Activated naive CD8-positive, alpha-beta T cell treated with anti-CD3 and anti-CD28 coated beads, Interleukin-2, amount 50 U/mL, for 24 hours (primary cell): ENCODE measurements around the gene PBXIP1.
"Not testable (repeated sequence)": the region's sequence is repeated elsewhere in the genome, so short reads cannot be mapped to it uniquely, and the experiment has no call there.

Source experiments
- ATAC-seq: fragments of 150-1000 bp; cut with Tn5 transposase; one replicate; pipeline ENCODE4 v1.10.0; 2021
- DNase-seq: peaks from one replicate; pipeline ENCODE4 v3.0.0; 2021
- H3K27ac Mint-ChIP-seq: one replicate; pipeline ENCODE4 v1.8.0; 2021; ENCODE audit warnings: mild to moderate bottlenecking, mixed read lengths
- H3K27me3 Mint-ChIP-seq: one replicate; pipeline ENCODE4 v1.8.0; 2021; ENCODE audit warnings: mixed read lengths
- H3K36me3 Mint-ChIP-seq: one replicate; pipeline ENCODE4 v1.8.0; 2021; ENCODE audit warnings: low read depth, mixed read lengths
- H3K4me1 Mint-ChIP-seq: one replicate; pipeline ENCODE4 v1.8.0; 2021; ENCODE audit warnings: mixed read lengths
- H3K4me3 Mint-ChIP-seq: one replicate; pipeline ENCODE4 v1.8.0; 2021; ENCODE audit warnings: mild to moderate bottlenecking, moderate library complexity, mixed read lengths
- H3K9me3 Mint-ChIP-seq: one replicate; pipeline ENCODE4 v1.8.0; 2021; ENCODE audit warnings: mixed read lengths

The PBXIP1 gene

GRCh38 chr1:154987326-154987725 lies 31.4 kb upstream of the PBXIP1 start:
- peaks cover 21% of the 10 kb centered on the region for H3K4me1 Mint-ChIP-seq
- ATAC-seq (no peak), DNase-seq (no peak)
- no peak overlapping the region for H3K4me3 Mint-ChIP-seq
- no peak overlapping the region for H3K27ac Mint-ChIP-seq
- no peaks in the 10 kb centered on the region for H3K9me3 Mint-ChIP-seq
- H3K36me3 Mint-ChIP-seq = peaks cover 20% of the 10 kb centered on the region
- H3K27me3 Mint-ChIP-seq = no peaks in the 10 kb centered on the region

DNA sequence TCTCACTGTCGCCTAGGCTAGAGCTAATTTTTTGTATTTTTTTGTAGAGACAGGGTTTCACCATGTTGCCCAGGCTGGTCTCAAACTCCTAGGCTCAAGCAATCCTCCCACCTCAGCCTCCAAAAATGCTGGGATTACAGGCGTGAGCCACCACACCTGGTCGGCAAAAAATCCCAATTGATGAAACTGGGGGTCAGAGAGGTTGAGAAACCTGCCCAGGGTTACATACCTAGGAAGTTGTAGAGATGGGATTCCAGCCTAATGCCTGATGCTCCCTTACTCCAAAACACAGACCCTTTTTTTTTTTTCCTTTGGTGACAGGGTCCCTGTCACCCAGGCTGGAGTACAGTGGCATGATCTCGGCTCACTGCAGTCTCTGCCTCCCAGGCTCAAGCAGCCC lies 30.8 kb upstream of the PBXIP1 start:
- Mint-ChIP-seq H3K4me1 (peaks cover 21% of the 10 kb centered on the region), H3K36me3 (peaks cover 21% of the 10 kb centered on the region)
- DNase-seq, H3K9me3 Mint-ChIP-seq, ATAC-seq, H3K4me3 Mint-ChIP-seq, H3K27ac Mint-ChIP-seq, H3K27me3 Mint-ChIP-seq: not testable (repeated sequence)

DNA sequence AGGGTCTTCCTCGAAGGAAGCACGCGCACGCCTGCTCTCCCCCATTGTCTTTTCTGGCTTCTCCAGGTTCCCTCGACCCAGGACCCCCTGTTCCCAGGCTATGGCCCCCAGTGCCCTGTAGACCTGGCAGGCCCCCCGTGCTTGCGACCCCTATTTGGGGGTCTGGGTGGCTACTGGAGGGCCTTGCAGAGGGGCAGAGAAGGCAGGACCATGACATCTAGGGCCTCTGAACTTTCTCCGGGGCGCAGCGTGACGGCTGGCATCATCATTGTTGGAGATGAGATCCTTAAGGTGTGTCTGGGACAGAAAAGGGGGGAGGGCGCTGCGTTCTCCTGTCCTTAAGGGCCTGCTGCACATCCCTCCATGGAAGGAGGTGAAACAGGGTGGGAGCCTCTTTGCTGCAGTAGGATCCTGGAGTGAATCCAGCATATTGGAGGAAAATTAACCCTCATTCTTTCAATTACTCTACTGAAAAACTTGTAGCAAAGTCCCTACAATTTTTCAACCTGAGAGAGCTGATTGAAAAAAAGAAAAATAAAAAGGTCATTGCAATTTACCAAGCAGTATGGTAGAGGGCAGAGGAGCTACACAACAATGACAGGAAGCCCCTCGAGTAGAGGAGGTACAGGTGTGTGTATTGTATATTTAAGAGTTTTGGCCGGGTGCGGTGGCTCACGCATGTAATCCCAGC lies 28.0 kb upstream of the PBXIP1 start:
- no peak overlapping the region for H3K27ac Mint-ChIP-seq
- peaks cover 32% of the 10 kb centered on the region for H3K36me3 Mint-ChIP-seq
- H3K4me3 Mint-ChIP-seq = no peak overlapping the region
- ATAC-seq (no peak), DNase-seq (no peak)
- H3K9me3 Mint-ChIP-seq = no peaks in the 10 kb centered on the region
- no peaks in the 10 kb centered on the region for H3K27me3 Mint-ChIP-seq
- peaks cover 21% of the 10 kb centered on the region for H3K4me1 Mint-ChIP-seq

DNA sequence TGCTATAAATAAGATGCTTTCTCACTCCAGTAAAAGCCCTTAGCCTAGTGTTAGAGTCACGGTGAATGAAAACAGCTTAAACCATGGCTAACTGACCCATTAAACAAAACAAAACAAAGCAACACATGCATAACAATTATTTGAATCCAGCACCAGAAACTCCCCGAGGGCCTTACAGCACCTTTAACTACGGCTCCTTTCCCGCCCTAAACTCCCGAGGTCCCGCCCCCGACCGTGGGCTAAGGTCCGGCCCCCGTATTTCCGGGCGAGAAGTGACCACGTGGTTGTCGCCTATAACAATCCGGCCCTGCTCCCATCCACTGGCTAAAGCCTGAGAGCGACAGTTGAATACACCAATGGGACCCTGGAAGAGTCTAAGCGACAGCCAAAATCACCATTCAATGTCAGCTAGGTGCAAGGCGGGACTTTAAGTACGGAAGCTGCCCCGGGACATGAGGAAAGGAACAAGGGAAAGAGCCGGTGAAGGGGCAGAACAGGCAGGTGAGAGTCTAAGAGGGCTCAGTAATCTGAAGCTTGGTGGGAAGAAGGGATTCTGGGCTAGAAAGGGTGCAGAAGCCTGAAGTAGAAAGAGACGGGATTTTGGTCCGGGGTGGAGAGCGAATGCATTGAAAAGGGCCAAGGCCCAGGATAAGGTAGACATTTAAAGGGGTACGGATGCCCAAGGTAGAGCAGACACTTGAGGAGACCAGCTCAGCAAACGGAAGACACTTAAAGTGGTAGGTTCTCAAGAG lies 27.2 kb upstream of the PBXIP1 start, which contains the start of gene FLAD1:
Gene FLAD1 (plus strand): TSS at position 448 of the 752 bp plus-strand sequence. CDS start 351 bp downstream, outside the sequence.
- no peaks in the 10 kb centered on the region for H3K9me3 Mint-ChIP-seq
- no peaks in the 10 kb centered on the region for H3K27me3 Mint-ChIP-seq
- ATAC-seq = peak; percentile 100
- H3K4me3 Mint-ChIP-seq = no peak within 1 kb of the TSS
- no peak within 1 kb of the TSS for H3K27ac Mint-ChIP-seq
- peaks cover 18% of the 10 kb centered on the region for H3K4me1 Mint-ChIP-seq
- peak; percentile 95 for DNase-seq
- H3K36me3 Mint-ChIP-seq = peaks cover 32% of the 10 kb centered on the region

DNA sequence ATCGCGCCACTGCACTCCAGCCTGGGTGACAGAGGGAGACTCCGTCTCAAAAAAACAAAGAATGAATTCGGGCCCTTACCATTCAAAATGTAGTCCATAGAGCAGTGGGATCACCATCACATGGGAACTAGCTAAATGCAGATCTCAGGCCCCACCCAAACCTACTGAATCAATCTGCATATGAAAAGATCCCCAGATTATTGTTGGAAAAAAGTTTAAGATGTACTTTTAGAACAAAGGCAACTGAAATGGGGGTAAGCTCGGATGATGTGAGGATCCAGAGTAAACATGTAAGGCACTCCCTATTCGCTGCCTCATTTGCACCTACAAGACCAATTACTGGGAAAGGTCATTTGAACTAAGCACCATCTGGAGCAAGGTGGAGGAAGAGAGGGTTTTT lies 26.4 kb upstream of the PBXIP1 start:
- Mint-ChIP-seq H3K27me3 (no peaks in the 10 kb centered on the region), H3K36me3 (peaks cover 33% of the 10 kb centered on the region), H3K4me1 (peaks cover 23% of the 10 kb centered on the region), H3K27ac (no peak overlapping the region), H3K9me3 (no peaks in the 10 kb centered on the region), H3K4me3 (no peak overlapping the region)
- ATAC-seq (no peak), DNase-seq (no peak)

DNA sequence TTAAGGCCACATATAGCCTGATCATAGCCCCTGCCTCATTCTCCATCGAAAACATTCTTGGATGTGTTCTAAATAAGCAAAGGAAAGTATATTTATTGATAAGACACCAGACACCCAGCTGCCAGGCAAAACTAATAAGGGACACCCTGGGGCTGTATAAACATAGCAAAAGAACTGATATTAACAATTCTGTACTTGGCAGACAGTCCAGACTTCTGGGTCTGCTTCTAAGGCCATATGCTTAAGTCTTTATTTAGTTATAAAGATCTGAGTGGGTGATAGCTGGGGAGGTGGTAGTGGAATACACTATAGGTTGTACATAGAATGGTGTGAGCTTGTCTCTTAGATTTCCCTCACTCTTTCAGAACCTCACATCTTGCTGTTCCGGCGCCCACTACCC lies 22.5 kb upstream of the PBXIP1 start:
- no peak for DNase-seq
- no peak overlapping the region for H3K4me3 Mint-ChIP-seq
- no peak for ATAC-seq

GRCh38 chr1:154977762-154978161 lies 21.9 kb upstream of the PBXIP1 start:
- DNase-seq, H3K27me3 Mint-ChIP-seq, ATAC-seq, H3K4me3 Mint-ChIP-seq, H3K27ac Mint-ChIP-seq, H3K9me3 Mint-ChIP-seq: not testable (repeated sequence)
- Mint-ChIP-seq H3K36me3 (peaks cover 36% of the 10 kb centered on the region), H3K4me1 (peaks cover 15% of the 10 kb centered on the region)

More for the DNA sequence above, 22.5 kb upstream of the PBXIP1 start:
- Mint-ChIP-seq H3K4me1 (peaks cover 11% of the 10 kb centered on the region), H3K36me3 (peaks cover 36% of the 10 kb centered on the region), H3K27me3 (no peaks in the 10 kb centered on the region), H3K27ac (no peak overlapping the region), H3K9me3 (no peaks in the 10 kb centered on the region)

DNA sequence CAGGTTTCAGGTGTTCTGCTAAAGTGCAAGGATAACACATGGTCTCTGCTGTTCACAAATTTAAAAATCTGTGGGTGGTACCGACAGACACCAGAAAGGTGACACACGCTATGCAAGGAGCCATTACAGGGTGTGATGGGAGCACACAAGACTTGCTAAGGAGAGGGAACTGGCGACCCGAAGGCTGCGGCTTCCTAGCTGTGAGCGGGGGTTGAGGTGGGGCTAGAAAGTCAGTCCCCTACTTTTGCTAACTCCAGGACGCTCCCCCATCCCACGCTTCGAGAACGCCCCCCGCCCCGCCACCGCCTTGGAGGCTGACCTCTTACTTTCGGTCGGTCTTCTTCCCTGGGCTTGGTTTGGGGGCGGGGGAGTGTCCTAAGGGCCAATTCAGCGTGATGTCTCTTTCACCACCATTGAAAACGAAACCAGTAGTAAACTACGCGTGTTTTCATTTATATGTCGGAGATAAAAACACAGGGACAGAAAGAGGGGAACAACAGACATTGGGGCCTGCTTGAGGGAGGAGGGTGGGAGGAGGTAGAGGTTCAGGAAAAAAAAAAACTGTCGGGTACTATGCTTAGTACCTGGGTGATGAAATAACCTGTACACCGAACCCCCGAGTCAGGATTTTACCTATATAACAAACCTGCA lies 19.6 kb upstream of the PBXIP1 start:
- Mint-ChIP-seq H3K27me3 (no peaks in the 10 kb centered on the region), H3K27ac (no peak overlapping the region), H3K9me3 (no peaks in the 10 kb centered on the region), H3K4me1 (peaks cover 31% of the 10 kb centered on the region), H3K4me3 (no peak overlapping the region), H3K36me3 (peaks cover 26% of the 10 kb centered on the region)
- DNase-seq = peak; percentile 74
- peak; percentile 26 for ATAC-seq

GRCh38 chr1:154974808-154975408 lies 19.0 kb upstream of the PBXIP1 start:
- Mint-ChIP-seq H3K9me3 (no peaks in the 10 kb centered on the region), H3K27me3 (no peaks in the 10 kb centered on the region), H3K4me3 (no peak overlapping the region), H3K4me1 (peaks cover 31% of the 10 kb centered on the region), H3K27ac (no peak overlapping the region), H3K36me3 (peaks cover 26% of the 10 kb centered on the region)
- DNase-seq (peak; percentile 95), ATAC-seq (peak; percentile 64)

DNA sequence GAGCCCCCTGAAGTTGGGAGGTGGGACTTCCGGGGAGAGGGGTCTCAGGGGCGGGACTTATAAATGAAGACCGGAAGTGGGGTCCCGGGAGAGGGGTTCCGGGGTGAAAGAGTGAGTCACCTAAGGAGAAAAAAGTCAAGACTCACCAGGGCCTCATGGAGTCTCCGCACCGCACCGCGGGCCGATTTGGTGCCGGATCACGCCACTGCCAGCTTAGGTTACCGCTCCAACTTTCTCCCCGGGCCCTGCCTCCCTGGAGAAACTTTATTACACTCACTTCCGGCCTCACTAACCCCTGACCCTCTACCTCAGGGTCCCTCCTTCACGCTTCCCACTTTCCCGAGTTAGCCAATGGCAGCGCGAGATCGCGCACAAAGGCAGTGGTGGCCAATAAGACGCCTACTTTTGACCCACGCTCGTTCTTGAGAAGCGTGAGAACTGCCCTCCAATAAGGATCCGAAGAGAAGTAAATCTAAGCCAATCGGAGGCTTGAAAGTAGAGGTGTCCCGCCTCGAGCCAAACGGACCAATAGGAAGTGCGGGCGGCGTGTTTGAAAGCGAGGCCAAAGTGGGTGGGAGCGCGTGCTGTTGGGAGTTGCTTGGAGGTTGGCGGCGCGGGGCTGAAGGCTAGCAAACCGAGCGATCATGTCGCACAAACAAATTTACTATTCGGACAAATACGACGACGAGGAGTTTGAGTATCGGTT lies 18.4 kb upstream of the PBXIP1 start, which contains the start of gene CKS1B:
Gene CKS1B (plus strand): TSS at position 580 of the 706 bp plus-strand sequence. CDS start 65 bp downstream, at position 645.
- Mint-ChIP-seq H3K27me3 (no peaks in the 10 kb centered on the region), H3K36me3 (peaks cover 21% of the 10 kb centered on the region), H3K27ac (no peak within 1 kb of the TSS), H3K4me1 (peaks cover 36% of the 10 kb centered on the region), H3K4me3 (no peak within 1 kb of the TSS), H3K9me3 (no peaks in the 10 kb centered on the region)
- peak; percentile 92 for DNase-seq
- ATAC-seq = peak; percentile 86

- peak; percentile 11 for ATAC-seq
Observed at GRCh38 chr1:154973344-154974101, 17.6 kb upstream of the PBXIP1 start.

GRCh38 chr1:154972517-154973343 lies 16.8 kb upstream of the PBXIP1 start:
- no peak for ATAC-seq
- Mint-ChIP-seq H3K9me3 (no peaks in the 10 kb centered on the region), H3K36me3 (peaks cover 9% of the 10 kb centered on the region), H3K4me3 (no peak overlapping the region), H3K27ac (peak overlapping the region; percentile 60), H3K4me1 (peaks cover 34% of the 10 kb centered on the region), H3K27me3 (no peaks in the 10 kb centered on the region)
- no peak for DNase-seq

More at GRCh38 chr1:154973344-154974101, 17.6 kb upstream of the PBXIP1 start:
- Mint-ChIP-seq H3K4me1 (peaks cover 36% of the 10 kb centered on the region), H3K27ac (no peak overlapping the region), H3K9me3 (no peaks in the 10 kb centered on the region), H3K27me3 (no peaks in the 10 kb centered on the region), H3K4me3 (no peak overlapping the region), H3K36me3 (peaks cover 17% of the 10 kb centered on the region)
- DNase-seq = peak; percentile 97

- no peak overlapping the region for H3K4me3 Mint-ChIP-seq
- H3K36me3 Mint-ChIP-seq = peaks cover 9% of the 10 kb centered on the region
- peak overlapping the region; percentile 60 for H3K27ac Mint-ChIP-seq
- ATAC-seq (no peak), DNase-seq (no peak)
- H3K4me1 Mint-ChIP-seq = peaks cover 30% of the 10 kb centered on the region
- H3K27me3 Mint-ChIP-seq = no peaks in the 10 kb centered on the region
- H3K9me3 Mint-ChIP-seq = no peaks in the 10 kb centered on the region
Observed at GRCh38 chr1:154972213-154972516, 16.3 kb upstream of the PBXIP1 start.
